HL-60 (cell line): Measurements from ENCODE around the gene PRKG2.

Source experiments
- DNase-seq, 2 experiments: peaks; one replicate each; pipeline ENCODE4 v3.0.0-alpha.2; 2010 to 2020; ENCODE audit warnings: low read depth in 1 of 2, low spot score in 1 of 2
- H3K27ac ChIP-seq: fragments of 250-450 bp; sonication (Bioruptor Pico); replicated peaks from 2 replicates; pipeline ENCODE4 v1.5.1; 2020; ENCODE audit warnings: mild to moderate bottlenecking, moderate library complexity
- H3K27me3 ChIP-seq: fragments of 250-450 bp; sonication (Bioruptor Pico); 2 replicates; pipeline ENCODE4 v1.5.1; 2021; ENCODE audit warnings: mild to moderate bottlenecking, moderate library complexity; ENCODE audit not compliant: insufficient read depth, poor library complexity, severe bottlenecking
- H3K4me3 ChIP-seq: replicated peaks from 2 replicates; pipeline ENCODE4 v1.5.1; 2011; ENCODE audit warnings: mild to moderate bottlenecking, control low read depth, low read length; ENCODE audit not compliant: insufficient read depth
- GABPA ChIP-seq: IDR thresholded peaks from 2 replicates; pipeline ENCODE4 v1.6.1; 2012; ENCODE audit warnings: low read depth
- POLR2AphosphoS5 ChIP-seq: IDR thresholded peaks from 2 replicates; pipeline ENCODE4 v1.6.1; 2012; ENCODE audit warnings: low read depth
- SPI1 ChIP-seq: IDR thresholded peaks from 2 replicates; pipeline ENCODE4 v1.6.1; 2012; ENCODE audit warnings: low read depth, mild to moderate bottlenecking, borderline replicate concordance
- TF ChIP-seq, protein P1 (sequence below): IDR thresholded peaks from one replicate; pipeline ENCODE4 v1.5.1; 2011; ENCODE audit warnings: low read length, control low read depth, inconsistent platforms; ENCODE audit not compliant: insufficient read depth
- TF ChIP-seq, protein P2 (sequence below): IDR thresholded peaks from 2 replicates; pipeline ENCODE4 v1.6.1; 2012; ENCODE audit warnings: low read depth; ENCODE audit not compliant: insufficient replicate concordance

PRKG2 gene

DNA sequence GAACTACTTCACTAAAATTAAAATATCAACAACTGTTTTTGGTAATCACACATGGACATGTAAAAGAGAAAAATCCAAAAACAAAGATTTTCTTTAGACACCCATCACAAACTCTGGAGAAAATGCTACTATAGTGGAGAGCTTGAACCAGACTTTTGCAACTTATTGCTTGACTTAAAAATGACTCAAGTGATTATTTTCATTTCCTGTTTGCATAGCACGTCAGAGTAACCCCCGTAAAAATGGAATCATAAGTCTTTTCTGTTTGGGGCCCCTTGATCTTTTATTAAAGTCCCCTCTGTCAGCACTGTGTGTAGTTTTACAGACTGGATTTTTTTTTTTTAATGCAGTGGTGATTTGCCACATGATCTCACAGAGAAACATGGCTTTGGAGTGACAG is 79.5 kb downstream of the PRKG2 start:
- H3K27me3 ChIP-seq: no peaks in the 10 kb centered on the region
- no peak overlapping the region for H3K4me3 ChIP-seq
- no peak overlapping the region for H3K27ac ChIP-seq
- no peak for DNase-seq
- TF ChIP-seq SPI1: no peak
- no peak for TF ChIP-seq POLR2AphosphoS5
- TF ChIP-seq, protein P1, sequence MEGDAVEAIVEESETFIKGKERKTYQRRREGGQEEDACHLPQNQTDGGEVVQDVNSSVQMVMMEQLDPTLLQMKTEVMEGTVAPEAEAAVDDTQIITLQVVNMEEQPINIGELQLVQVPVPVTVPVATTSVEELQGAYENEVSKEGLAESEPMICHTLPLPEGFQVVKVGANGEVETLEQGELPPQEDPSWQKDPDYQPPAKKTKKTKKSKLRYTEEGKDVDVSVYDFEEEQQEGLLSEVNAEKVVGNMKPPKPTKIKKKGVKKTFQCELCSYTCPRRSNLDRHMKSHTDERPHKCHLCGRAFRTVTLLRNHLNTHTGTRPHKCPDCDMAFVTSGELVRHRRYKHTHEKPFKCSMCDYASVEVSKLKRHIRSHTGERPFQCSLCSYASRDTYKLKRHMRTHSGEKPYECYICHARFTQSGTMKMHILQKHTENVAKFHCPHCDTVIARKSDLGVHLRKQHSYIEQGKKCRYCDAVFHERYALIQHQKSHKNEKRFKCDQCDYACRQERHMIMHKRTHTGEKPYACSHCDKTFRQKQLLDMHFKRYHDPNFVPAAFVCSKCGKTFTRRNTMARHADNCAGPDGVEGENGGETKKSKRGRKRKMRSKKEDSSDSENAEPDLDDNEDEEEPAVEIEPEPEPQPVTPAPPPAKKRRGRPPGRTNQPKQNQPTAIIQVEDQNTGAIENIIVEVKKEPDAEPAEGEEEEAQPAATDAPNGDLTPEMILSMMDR: no peak
- TF ChIP-seq GABPA: no peak
- TF ChIP-seq, protein P2, sequence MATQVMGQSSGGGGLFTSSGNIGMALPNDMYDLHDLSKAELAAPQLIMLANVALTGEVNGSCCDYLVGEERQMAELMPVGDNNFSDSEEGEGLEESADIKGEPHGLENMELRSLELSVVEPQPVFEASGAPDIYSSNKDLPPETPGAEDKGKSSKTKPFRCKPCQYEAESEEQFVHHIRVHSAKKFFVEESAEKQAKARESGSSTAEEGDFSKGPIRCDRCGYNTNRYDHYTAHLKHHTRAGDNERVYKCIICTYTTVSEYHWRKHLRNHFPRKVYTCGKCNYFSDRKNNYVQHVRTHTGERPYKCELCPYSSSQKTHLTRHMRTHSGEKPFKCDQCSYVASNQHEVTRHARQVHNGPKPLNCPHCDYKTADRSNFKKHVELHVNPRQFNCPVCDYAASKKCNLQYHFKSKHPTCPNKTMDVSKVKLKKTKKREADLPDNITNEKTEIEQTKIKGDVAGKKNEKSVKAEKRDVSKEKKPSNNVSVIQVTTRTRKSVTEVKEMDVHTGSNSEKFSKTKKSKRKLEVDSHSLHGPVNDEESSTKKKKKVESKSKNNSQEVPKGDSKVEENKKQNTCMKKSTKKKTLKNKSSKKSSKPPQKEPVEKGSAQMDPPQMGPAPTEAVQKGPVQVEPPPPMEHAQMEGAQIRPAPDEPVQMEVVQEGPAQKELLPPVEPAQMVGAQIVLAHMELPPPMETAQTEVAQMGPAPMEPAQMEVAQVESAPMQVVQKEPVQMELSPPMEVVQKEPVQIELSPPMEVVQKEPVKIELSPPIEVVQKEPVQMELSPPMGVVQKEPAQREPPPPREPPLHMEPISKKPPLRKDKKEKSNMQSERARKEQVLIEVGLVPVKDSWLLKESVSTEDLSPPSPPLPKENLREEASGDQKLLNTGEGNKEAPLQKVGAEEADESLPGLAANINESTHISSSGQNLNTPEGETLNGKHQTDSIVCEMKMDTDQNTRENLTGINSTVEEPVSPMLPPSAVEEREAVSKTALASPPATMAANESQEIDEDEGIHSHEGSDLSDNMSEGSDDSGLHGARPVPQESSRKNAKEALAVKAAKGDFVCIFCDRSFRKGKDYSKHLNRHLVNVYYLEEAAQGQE: no peak

DNA sequence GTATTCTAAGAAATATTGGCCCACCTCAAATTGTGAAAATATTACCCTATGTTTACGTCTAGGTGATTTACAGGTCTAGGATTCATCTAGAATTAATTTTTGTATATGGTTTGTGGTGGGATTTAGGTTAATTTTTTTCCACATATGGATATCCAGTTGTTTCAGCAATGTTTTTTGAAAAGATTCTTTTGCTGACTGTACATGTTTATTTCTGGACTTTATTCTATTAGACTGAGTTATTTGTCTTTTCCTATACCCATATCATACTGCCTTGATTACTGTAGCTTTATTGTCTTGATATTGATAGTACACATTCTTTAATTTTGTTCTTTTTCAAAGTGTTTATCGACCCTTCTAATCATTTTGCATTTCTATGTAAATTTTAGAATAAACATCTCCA is 83.5 kb downstream of the PRKG2 start:
- no peak for DNase-seq
- Histone ChIP-seq H3K4me3 (no peak overlapping the region), H3K27me3 (no peaks in the 10 kb centered on the region), H3K27ac (no peak overlapping the region)
- TF ChIP-seq POLR2AphosphoS5: no peak
- no peak for TF ChIP-seq SPI1
- TF ChIP-seq GABPA: no peak
- TF ChIP-seq, protein P1: no peak

DNA sequence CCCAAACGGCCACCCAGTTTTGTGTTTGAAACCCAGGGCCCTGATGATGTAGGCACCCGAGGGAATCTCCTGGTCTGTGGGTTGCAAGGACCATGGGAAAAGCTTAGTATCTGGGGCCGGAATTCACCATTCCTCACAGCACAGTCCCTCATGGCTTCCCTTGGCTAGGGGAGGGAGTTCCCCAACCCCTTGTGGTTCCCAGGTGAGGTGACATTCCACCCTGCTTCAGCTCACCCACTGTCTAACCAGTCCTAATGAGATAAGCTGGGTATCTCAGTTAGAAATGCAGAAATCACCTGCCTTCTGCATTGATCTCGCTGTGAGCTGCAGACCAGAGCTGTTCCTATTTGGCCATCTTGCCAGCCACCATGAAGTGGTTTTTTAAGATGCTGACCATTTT is 84.0 kb downstream of the PRKG2 start:
- Histone ChIP-seq H3K27me3 (no peaks in the 10 kb centered on the region), H3K27ac (no peak overlapping the region), H3K4me3 (no peak overlapping the region)
- DNase-seq: no peak
- TF ChIP-seq GABPA (no peak), POLR2AphosphoS5 (no peak), SPI1 (no peak)
- TF ChIP-seq, protein P1: no peak
- TF ChIP-seq, protein P2: no peak

DNA sequence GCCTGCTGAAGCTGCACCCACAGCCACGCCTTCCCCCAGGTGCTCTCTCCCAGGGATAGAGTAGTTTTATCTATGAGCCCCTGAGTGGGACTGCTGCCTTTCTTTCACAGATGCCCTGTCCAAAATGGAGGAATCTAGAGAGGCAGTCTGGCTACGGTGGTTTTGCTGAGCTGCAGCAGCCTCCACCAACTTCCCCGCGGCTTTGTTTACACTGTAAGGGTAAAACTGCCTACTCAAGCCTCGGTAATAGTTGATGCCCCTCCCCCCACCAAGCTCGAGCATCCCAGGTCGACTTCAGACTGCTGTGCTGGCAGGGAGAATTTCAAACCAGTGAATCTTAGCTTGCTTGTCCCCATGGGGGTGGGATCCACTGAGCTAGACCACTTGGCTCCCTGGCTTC is 84.5 kb downstream of the PRKG2 start:
- Histone ChIP-seq H3K27ac (no peak overlapping the region), H3K27me3 (no peaks in the 10 kb centered on the region), H3K4me3 (no peak overlapping the region)
- no peak for DNase-seq
- TF ChIP-seq POLR2AphosphoS5 (no peak), GABPA (no peak), SPI1 (no peak)
- TF ChIP-seq, protein P1: no peak
- TF ChIP-seq, protein P2: no peak
